Kasumi-1 (cell line): ENCODE measurements around the gene HLA-DQB1.

Experiments
- DNase-seq, 2 experiments: peaks; one replicate each; lab custom pipeline; 2025; lab: John Stamatoyannopoulos, UW

Gene HLA-DQB1

GRCh38 chr6:32625137-32625536, 41.3 kb downstream of the HLA-DQB1 start:
- no peak for DNase-seq

GRCh38 chr6:32624565-32624964, 41.9 kb downstream of the HLA-DQB1 start:
- DNase-seq: no peak

DNA sequence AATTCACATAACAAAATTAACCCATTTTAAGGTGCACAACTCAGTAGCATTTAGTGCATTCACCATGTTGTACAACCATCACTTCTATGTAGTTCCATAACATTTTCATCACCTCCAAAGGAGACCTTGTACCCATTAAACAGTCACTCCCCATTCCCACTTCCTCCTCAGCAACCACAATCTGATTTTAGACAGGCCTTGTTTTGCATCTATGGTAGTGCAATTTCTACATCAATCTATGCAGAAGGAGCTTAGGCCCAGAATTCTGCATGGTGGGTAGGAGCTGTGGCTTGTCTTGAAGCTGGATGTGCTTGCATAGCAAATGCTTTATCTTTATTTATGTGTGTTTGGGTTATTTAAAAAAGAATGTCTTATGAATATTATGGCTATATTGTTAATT, 42.8 kb downstream of the HLA-DQB1 start:
- DNase-seq: no peak

DNA sequence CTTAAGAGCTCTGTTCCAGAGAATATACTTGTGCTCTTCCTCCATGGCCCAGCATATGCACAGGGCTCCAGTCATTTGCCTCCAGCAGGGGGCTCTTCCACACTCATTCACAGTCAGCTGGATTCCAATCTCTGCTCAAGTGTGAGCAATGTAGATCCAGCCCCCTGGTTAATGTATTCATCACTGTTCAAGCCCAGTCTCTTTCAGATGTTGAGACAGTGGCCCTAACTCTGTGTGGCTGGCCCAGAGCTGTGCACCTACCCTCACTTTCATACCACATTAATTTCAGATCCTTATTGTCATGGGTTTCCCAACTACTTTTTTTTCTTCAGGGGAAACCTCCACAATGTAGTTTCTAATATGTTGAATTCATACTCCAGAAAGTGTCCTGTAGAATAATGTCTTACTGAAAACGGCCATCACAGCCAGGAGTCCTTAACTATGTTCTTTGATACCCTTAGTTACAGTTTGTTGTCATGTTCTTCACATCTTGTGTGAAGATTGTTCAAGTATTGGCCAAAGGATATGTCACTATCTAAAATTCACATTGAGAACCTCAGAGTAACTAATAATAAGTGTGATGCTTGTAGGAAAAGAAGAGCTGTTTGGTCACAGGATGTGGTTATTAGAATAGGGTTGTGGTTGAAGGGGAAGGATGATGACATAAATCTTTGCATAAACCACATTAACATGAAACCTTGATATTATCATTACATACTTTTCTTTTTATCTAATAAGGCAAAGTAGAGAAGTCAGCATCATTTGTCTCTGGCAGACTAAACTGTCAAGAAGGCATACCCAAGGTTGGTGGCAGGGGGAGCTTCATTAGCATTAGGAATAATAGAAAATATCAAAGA, 43.7 kb downstream of the HLA-DQB1 start:
- peak; percentile 48 to 62 for DNase-seq

GRCh38 chr6:32621372-32621771, 45.1 kb downstream of the HLA-DQB1 start:
- DNase-seq: no peak

DNA sequence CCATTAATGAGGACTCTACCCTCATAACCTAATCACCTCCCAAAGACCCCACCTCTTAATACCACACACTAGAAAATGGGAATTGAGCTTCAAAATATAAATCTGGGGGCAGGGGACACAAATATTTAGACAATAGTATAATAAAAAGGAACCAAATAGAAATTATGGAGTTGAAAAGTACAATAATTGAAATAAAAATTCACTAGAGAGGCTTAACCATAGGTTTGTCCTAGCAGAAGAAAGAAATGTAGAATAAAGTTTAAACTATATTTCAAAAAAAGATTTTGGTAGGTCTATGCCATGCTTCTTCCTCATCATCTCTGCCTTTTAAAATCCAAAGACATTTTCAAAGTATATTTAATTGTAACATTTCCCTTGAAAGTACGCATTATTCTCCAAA, 48.7 kb downstream of the HLA-DQB1 start:
- DNase-seq: no peak

GRCh38 chr6:32615885-32616532, 50.4 kb downstream of the HLA-DQB1 start:
- DNase-seq: no peak

DNA sequence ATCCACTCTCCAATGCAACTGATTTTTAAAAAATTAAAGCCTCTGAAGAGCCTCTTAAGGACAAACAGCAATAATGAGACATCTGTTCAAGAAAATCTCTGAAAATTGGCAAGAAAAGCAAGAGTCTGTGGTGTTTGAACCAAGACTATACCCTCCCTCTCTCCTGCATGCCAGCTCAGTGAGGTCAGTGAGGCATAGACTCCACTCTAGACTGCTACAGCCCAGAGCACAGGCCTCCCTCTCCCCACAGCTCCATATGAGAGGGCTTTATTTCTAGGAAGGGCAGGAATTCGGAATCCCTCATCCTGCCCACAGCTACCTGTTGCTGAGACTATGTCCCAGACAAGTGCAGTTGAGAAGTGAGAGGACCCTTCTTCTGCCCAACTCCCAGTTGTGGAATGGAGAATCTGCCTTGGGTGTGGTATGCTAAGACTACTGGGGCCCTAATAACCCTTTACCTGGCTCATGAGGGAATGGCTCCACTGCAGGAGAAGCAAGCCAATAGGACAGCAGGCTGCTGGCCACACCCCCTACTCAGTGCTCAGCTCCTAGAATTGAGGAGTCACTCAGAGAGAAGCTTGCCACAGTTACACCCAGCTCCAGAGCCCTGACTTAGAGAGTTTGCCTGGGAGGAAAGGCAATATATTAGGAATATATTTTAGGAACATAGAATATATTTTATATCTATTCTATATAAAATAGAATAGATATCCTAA, 51.9 kb downstream of the HLA-DQB1 start:
- no peak for DNase-seq

GRCh38 chr6:32613475-32613874, 53.0 kb downstream of the HLA-DQB1 start:
- no peak for DNase-seq

DNA sequence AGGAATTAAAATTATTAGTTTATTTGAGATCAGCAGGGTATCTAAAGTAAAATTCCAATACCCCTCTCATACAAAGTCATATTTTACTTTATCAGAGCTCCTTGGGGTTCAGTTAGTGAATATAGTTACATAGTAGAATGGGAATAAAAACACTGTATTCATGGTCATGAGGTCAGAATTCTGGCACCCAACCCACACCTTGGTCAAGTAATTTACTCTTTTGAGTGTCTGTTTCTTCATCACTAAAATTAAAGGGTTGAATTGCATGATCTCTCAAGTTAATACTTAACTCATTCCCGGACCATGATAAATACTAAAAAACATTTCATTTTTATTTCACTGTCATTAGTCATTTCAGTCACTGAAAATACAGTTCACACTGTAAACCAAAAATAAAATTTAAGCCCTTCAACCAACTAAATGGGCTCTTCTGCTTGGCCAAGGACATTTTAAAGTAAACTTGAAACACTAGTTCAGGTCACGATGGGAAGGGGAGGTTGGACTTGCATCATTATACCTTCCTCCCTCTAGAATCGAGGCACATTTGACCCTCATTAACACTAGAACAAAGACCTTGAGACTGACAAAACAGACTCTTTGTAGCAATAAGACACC, 55.7 kb downstream of the HLA-DQB1 start:
- DNase-seq: no peak

DNA sequence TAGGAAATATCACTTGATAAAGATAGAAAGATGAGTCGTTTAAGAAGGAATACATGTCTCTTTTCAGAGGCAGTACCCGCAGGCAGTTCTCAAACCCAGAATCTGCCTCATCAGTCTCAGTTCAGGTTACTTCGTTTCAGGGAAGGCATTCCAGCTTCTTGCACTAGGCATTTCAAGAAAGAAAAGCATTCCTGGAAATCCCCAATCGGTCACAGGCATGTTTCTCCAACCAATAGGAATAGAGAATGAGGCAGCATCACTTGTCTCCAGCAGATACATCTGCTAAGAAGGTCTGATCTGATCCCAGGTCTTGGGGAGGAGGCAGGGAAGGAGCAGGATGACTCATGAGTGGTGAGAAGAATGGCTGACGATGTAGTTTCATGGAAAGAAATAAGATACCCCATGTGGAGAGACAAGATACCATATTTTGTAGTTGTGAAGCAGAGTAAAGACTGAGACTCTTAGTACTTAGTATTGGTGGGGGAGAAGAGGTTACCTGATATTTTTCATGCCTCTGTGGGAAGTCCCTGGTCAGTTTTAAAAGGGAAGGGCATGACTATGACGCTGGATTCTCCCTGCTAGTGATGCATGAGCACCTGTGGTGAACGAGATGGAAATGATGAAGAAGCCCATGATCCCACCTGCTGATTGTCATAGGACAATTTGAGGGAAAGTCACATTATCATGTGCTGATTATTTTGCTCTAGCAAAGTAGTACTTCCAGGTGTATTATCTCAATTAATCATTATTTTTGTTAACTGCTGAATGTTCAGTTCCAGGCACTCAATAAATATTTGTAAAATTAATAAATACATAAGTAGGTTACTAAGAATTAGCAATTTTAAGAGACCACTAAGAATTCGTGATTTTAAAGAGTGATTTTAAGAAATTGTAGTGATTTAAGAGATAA, 56.5 kb downstream of the HLA-DQB1 start:
- DNase-seq: peak; percentile 87 to 91
